ENCODE data around the gene SEMA6A.

DNA sequence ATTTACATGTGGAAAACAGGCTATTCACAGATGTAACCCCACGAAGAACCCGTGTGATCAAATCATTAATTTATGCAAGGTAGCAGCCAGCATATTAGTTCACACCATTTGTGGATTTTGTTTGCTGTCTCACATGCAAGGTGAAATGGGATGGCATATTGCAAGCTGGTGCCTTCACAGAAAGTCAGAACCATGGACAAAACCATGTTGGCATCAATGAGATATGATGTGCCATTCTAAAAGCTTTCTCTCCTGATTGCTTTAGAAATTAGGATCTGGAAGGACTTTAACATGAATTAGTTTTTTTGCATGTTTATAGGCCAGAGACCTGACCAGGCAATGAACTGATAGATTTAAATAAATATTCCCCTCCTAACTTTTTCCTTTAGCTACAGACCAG lies 129.3 kb downstream of the SEMA6A start:
- TF ChIP-seq CTCF (conservative IDR thresholded peaks at IDR 0.05; ENCODE audit: low read depth, low read length) (no peak), EZH2 (IDR thresholded peaks at IDR 0.05; ENCODE audit: low read length, unreplicated experiment) (no peak), EZH2phosphoT487 (IDR thresholded peaks at IDR 0.05; ENCODE audit: borderline replicate concordance, low read length) (no peak)

All from PC-3 (cell line).